GM12864 (cell line): ENCODE results near the gene STS.

Experiments used
- DNase-seq: peaks from one replicate; pipeline ENCODE4 v3.0.0-alpha.2; 2011; ENCODE audit warnings: low read depth
- H3K4me3 ChIP-seq: 2 replicates; pipeline ENCODE4 v1.5.1; 2011; ENCODE audit warnings: mild to moderate bottlenecking, low read depth, low read length, control low read depth
- TF ChIP-seq, protein P1 (sequence below): IDR thresholded peaks from 2 replicates; pipeline ENCODE4 v1.5.1; 2011; ENCODE audit warnings: low read depth, mild to moderate bottlenecking, moderate library complexity, low read length, control low read depth, inconsistent platforms; ENCODE audit errors: missing control alignments

Gene STS, protein sequence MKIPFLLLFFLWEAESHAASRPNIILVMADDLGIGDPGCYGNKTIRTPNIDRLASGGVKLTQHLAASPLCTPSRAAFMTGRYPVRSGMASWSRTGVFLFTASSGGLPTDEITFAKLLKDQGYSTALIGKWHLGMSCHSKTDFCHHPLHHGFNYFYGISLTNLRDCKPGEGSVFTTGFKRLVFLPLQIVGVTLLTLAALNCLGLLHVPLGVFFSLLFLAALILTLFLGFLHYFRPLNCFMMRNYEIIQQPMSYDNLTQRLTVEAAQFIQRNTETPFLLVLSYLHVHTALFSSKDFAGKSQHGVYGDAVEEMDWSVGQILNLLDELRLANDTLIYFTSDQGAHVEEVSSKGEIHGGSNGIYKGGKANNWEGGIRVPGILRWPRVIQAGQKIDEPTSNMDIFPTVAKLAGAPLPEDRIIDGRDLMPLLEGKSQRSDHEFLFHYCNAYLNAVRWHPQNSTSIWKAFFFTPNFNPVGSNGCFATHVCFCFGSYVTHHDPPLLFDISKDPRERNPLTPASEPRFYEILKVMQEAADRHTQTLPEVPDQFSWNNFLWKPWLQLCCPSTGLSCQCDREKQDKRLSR

DNA sequence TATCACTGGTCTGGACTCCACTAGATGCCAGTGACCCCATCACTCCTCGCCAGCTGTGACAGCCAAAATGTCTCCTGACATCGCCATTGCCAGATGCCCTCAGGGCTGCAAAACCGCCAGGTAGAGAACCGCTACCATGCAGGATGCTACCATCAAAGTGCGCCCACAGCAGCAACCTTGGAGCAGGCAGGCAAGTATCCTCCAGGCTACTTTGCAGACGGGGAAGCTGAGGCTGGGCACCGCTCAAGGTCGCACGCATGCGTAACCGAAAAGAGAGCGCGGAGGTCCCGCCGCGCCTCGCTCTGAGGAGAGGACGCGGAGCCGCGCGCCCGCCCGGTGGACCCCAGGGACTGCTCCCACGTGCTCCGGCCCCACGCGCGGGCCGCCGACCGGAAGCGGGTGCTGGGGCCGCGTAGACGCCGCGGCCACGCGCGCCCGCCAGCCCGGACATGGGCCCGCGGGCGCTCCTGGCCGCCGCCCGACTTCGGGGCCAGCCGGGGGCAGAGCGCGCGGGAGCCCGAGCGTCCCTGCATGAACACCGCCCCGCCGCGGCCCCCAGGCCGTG is at the start of gene STS:
STS (plus strand) TSS at position 300 of the 565 bp plus-strand sequence. CDS start 105,488 bp downstream, outside the sequence.
- DNase-seq = no peak
- TF ChIP-seq, protein P1, sequence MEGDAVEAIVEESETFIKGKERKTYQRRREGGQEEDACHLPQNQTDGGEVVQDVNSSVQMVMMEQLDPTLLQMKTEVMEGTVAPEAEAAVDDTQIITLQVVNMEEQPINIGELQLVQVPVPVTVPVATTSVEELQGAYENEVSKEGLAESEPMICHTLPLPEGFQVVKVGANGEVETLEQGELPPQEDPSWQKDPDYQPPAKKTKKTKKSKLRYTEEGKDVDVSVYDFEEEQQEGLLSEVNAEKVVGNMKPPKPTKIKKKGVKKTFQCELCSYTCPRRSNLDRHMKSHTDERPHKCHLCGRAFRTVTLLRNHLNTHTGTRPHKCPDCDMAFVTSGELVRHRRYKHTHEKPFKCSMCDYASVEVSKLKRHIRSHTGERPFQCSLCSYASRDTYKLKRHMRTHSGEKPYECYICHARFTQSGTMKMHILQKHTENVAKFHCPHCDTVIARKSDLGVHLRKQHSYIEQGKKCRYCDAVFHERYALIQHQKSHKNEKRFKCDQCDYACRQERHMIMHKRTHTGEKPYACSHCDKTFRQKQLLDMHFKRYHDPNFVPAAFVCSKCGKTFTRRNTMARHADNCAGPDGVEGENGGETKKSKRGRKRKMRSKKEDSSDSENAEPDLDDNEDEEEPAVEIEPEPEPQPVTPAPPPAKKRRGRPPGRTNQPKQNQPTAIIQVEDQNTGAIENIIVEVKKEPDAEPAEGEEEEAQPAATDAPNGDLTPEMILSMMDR = no peak
- peak within 1 kb of the TSS; percentile 70 for H3K4me3 ChIP-seq

DNA sequence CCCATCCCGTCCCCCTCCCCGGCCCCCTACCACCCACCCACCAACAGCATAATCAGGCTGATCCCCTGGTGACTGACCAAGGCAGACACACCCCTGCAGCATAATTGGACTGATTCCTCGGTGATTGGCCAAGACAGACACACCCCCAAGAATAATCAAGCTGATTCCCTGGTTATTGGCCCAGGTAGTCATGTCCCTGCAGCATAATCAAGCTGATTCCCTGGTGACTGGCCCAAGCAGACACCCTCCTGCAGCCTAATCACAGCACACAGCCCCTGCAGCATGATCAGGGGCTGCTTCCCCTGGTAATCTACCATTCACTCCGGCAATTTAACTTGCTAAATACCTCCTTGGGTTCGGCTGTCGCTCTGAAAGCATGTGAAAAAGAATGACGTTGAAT is 47.5 kb upstream of the STS start:
- TF ChIP-seq, protein P1 = no peak
- H3K4me3 ChIP-seq = no peak overlapping the region
- no peak for DNase-seq

DNA sequence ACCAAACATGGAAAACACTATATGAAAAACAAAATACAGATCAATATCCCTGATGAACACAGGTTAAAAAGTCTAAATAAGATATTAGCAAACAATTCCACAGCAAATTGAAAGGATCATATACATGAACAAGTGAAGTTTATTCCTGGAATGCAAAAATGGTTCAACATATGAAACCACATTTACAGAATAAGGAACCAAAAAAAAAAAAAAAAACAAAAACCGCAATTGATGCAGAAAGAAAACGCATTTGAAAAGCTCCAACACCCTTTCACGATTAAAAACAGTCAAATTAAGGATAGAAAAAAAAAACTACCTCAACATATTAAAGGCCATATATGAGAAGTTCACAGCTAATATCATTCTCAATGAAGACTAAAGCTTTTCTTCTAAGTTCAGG is 45.4 kb upstream of the STS start:
- H3K4me3 ChIP-seq = no peak overlapping the region
- DNase-seq = no peak
- TF ChIP-seq, protein P1 = no peak

- TF ChIP-seq, protein P1 = no peak
- no peak for DNase-seq
- no peak overlapping the region for H3K4me3 ChIP-seq
Observed at GRCh38 chrX:7106649-7107048, 40.9 kb upstream of the STS start.

- no peak overlapping the region for H3K4me3 ChIP-seq
- no peak for DNase-seq
- TF ChIP-seq, protein P1 = no peak
Observed at GRCh38 chrX:7108030-7108429, 39.5 kb upstream of the STS start.

- TF ChIP-seq, protein P1 = no peak
- peak overlapping the region; percentile 28 for H3K4me3 ChIP-seq
- DNase-seq = no peak
Observed at GRCh38 chrX:7109049-7109531, 38.4 kb upstream of the STS start.
